Uterus (tissue), 2 donors: ENCODE measurements around the gene AUP1.

Source experiments
- POLR2A ChIP-seq, 2 donors: fragments of 450-650 bp; IDR thresholded peaks; one replicate each; pipeline ENCODE4 v1.6.1; 2016; ENCODE audit warnings: antibody characterized with exemption in 2 of 2, mild to moderate bottlenecking in 1 of 2, moderate library complexity in 1 of 2
- TF ChIP-seq, protein P1 (sequence below), 4 experiments: fragments of 200-600 bp in 2 of 4; fragments of 450-650 bp in 2 of 4; sonication (generic) in 2 of 4; IDR thresholded peaks; one replicate each; pipeline ENCODE4 v1.5.1; 2016 to 2019; ENCODE audit warnings: antibody characterized with exemption in 4 of 4, mild to moderate bottlenecking in 2 of 4, moderate library complexity in 1 of 4

DNA sequence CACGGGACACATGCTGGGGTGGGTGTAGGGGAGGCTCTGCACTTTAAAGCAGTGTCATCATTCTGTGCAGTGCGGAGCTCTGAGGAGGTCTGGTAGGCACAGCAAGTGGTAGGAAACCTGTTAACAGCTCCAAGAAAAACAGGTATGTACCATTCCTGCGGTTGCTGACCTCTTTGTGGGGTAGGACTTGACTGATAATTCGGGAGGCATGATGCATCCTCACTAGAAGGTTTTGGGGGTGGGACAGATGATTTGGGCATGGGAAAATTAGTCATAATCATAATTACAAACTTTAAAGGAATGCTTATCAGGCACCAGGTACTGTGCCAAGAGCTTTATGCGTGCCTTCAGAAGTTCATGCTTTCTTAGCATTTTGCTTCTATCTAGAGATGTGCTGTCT is 34.7 kb upstream of the AUP1 start:
- TF ChIP-seq, protein P1, sequence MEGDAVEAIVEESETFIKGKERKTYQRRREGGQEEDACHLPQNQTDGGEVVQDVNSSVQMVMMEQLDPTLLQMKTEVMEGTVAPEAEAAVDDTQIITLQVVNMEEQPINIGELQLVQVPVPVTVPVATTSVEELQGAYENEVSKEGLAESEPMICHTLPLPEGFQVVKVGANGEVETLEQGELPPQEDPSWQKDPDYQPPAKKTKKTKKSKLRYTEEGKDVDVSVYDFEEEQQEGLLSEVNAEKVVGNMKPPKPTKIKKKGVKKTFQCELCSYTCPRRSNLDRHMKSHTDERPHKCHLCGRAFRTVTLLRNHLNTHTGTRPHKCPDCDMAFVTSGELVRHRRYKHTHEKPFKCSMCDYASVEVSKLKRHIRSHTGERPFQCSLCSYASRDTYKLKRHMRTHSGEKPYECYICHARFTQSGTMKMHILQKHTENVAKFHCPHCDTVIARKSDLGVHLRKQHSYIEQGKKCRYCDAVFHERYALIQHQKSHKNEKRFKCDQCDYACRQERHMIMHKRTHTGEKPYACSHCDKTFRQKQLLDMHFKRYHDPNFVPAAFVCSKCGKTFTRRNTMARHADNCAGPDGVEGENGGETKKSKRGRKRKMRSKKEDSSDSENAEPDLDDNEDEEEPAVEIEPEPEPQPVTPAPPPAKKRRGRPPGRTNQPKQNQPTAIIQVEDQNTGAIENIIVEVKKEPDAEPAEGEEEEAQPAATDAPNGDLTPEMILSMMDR (IDR thresholded peaks at IDR 0.05) = no peak
- TF ChIP-seq POLR2A (IDR thresholded peaks at IDR 0.05) = no peak
